ENCODE data around the gene ZNF469.

Gene ZNF469

DNA sequence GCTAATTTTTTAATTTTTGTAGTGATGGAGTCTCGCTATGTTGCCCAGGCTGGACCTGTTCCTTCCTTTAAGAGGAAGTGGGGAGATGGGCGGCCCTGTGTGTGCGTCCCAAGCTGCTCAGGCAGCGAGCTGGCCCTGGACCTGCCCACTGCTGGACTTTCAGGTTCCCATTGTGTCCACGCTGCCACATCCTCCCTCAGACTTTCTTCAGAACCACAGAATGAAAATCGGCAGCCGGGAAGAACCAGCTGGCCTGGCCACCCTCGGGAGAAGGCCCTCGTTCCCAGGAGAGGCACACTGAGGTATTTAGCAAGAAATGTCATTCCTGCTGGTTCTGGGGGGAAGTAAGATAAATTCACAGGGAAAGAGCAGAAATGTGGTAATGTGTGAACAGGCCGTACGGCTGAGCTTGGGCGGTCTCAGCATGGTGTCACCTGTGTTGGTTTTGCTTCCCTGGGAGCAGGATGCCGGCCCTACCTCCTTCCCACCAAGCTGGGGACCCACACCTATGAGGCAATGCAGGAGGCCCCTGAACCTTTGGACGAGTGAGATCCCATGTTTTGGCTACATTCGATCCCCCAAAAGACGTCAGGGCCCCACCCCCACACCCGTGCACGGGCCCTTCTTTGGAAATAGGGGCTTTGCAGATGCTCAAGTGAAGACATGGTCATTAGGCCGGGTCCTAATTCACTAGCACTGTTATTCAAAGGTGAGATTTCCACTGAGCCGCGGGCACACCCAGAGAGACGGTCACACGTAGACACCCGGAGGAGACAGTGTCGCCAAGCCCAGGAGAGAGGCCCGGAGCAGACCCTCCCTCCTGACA lies 35.9 kb upstream of the ZNF469 start:
- FAIRE-seq (no peak), DNase-seq (ENCODE audit: extremely low spot score, insufficient read length, low read depth) (no peak)

DNA sequence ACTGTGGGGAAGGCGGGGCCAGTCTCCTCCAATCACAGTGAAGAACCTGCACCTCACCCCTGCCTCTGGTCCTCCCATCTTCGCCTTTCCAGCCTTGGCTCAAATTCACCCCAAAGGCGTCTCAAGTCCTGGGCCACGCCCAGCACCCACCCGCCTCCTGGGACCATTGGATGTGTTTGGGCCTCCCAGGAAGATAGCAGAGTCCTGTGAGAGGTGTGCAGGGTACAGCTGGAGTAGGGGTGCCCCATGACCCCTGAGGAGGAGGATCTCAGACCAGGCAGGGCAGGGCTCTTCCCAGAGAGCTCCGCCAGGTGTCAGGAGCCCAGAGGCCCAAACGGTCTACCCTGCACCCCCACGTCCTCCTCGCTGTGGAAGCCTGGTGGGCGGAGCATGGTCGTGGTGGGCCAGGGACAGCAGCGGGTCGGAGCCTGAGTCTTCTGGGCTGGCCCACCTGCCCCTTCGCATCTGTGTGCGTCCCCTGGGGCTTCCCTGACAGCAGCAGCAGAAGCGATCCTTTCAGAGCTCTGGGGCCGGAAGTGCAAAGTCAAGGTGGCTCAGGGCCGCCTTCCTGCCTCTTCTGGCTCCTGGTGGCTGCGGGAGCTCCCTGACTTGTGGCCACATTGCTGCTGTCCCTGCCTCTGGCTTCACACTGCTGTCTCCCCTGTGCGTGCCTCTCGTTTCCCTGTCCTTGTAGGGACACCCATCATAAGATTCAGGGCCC lies 34.9 kb upstream of the ZNF469 start:
- FAIRE-seq, result peak; percentile 55
- peak; percentile 29 for DNase-seq (ENCODE audit: extremely low spot score, insufficient read length, low read depth)

DNA sequence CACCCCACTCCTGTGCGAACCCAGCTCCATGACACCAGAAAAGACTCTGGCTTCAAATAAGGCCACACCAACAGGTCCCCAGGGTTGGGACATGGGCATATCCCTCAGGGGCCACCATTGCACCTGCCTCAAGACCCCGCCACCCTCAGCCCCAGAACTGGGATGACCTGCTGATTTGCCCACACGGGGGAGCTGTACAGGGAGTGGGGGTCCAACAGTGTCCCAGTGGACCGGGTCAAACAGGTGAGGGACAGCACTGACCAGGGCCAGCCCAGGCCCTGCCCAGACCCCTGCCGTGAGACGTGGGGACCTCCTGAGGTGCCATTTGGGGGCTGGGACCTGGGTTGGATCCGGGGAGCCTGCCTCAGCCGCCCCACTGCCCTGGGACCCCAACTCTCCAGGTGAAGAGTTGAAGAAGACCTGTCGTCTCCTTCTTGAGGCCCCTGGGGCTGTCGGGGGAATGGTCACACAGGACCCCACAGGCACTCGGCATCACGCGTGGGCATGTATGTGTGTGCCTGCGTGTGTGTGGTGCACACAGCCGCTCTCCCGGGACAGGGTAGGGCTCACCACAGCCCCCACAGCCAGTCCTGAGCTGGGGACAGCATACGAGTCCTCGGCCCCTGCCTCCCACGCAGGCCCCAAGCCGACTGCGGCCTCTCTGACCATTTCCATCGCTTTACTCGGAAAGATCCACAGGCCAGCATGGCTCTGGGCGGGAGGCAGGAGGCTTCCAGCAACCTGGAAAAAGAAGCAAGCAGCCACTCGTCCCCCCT lies 34.2 kb upstream of the ZNF469 start:
- FAIRE-seq, result no peak
- DNase-seq (ENCODE audit: extremely low spot score, insufficient read length, low read depth), result no peak

DNA sequence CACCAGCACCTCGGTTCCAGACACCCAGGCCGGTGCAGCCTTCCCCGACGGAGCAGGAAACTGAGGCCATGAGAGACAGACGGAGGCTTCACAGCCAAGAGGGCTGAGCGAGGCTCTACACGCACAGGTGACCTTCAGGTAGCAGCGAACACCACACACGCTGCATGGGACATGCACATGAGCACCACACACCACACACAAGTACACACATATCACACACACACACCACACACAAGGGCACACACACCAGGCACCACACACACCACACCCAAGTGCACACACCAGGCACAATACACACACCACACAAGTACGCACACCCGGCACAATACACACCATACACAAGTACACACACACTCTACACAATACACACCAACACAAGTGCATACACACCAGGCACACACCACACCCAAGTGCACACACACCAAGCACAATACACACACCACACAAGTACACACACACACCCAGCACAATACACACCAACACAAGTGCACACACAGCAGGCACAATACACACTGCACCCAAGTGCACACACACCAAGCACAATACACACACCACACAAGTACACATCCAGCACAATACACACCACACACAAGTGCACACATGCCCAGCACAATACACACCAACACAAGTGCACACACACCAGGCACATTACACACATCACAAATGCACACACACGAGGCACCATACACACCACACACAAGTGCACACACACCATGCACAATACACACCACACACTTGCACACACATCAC lies 33.4 kb upstream of the ZNF469 start:
- FAIRE-seq (no peak), DNase-seq (ENCODE audit: extremely low spot score, insufficient read length, low read depth) (no peak)

DNA sequence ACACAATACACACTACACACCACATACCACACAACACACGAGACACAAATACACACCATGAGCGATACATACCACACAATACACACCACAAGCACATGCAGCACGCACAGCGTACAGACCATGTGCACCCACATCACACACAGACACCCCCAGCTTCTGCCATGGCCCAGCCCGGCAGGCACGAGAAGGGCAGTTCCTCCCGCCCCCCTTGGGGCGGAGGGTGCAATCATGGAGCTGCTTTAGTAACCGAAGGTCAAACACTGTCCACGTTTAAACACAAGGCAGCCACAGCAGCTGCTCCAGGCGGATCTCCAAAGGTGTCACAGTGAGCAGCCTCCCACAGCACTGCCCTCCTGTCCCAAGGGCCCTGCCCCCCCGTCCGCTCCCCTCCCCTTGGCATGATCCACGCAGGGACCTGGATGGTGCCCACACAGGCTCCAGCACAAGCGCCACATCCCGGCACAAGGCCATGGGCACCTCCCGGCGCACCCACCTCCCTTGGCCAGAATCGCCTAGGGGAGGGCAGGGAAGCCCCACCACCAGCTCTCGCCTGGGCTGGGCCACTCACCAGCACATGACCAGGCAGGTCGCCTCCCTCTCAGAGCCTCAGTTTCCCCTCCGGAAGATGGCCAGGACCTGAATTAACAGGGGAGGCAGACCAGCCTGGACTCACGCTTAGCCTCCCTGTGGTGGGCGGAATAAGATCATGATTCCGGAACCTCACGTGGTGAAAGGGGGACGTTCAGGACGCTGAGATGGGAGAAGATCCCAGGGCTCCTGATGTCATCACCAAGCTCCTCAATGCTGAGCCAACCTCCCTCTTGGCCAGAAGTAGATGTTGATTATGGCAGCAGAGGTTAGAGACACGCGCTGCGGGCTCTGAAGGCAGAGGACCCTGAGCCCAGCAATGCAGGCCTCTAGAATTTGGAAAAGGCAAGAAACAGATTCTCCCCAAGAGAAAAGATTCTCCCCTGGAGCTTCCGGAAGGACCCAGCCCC lies 32.6 kb upstream of the ZNF469 start:
- DNase-seq (ENCODE audit: extremely low spot score, insufficient read length, low read depth) (no peak), FAIRE-seq (no peak)

DNA sequence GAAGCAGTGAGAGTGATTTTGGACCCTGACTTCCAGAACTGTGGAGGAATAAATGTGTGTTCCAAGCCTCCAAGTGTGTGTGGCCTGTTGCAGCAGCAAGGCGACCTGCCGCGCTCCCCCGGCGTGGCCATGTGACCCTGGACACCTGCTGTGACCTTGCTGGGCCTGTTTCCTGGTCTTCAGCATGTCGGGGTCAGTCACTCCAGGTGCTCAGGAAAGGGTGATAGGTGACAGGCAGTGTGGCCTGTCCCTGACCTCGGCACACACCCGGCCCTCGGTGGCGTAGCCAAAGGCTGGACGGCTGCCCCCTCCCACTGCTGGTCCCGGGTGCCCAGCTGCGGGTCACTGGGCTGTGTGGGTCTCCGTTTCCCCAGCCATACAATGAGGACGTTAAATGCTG lies 31.8 kb upstream of the ZNF469 start:
- no peak for FAIRE-seq
- no peak for DNase-seq (ENCODE audit: extremely low spot score, insufficient read length, low read depth)

DNA sequence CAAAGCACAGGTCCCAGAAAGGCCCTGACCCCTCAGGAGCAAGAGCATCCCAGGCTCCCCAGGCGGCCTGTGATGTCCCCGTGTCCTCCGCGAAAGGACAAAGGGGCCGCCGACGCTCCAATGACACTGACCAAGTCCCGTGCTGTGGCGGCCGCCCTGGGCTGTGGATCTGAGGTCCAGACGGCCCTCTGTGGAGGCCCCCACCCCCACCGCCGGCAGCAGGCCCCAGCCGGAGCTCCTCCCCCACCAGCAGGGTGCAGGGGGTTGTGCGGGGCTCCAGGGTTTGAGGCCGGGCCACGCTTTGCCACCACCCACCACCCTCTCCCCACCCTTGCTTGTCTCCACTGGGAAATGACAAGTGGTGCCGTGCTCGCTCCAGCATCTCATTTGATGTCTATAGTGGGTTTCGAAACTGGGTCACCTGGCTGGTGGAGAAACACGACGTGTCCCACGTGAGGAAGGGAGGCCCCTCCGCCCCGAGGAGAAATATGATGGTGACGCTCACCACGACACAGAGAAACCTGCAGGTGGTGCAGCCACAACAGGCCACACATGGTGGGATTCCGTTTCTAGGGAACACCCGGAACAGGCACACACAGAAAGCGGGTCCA lies 31.2 kb upstream of the ZNF469 start:
- FAIRE-seq, result no peak

DNA sequence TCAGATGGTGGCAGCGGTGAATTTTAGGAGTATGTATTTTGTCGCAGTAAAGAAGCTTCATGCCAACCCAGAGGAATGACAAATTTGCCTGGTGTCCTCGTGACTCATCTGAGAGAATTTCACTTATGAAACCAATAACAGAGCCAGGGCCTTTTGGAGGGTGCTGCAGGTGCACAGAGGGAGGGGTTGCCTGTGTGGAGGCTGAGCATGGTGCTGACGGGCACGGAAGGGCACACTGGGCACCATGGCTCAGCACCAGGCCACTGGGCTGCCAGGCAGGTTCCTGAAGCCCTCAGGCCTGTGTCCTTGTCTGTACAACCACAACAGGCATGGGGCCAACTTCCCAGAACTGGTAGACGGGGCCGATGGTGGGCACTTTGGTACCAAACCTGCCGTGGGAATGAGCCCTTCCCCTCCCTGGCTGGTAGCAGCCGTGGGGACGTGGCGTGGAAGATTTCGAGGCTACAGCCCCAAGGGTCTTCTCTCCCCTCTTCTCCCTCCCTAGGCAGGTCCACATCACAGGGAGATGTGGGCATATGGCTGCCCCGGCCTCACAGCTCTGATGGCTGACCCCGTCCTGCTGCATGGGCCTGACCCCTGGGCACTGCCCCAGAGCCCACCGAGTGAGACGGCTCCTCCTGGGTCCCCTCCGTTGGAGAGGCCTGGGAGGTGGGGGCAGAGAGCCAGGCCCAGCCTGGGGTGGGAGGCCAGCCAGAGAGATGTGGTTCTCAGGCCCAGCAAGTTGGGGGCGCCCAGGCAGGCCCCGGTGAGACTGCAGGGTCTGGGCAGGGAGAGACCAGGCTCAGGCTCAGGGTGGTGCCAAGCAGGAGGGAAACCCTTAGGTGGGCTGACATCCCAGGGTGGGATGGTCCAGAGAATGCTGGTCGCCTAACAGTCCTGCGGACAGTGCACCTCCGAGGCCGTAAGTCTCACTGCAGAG lies 30.2 kb upstream of the ZNF469 start:
- DNase-seq (ENCODE audit: extremely low spot score, insufficient read length, low read depth), result no peak
- no peak for FAIRE-seq

More for the DNA sequence above, 31.2 kb upstream of the ZNF469 start:
- DNase-seq (ENCODE audit: extremely low spot score, insufficient read length, low read depth), result no peak

DNA sequence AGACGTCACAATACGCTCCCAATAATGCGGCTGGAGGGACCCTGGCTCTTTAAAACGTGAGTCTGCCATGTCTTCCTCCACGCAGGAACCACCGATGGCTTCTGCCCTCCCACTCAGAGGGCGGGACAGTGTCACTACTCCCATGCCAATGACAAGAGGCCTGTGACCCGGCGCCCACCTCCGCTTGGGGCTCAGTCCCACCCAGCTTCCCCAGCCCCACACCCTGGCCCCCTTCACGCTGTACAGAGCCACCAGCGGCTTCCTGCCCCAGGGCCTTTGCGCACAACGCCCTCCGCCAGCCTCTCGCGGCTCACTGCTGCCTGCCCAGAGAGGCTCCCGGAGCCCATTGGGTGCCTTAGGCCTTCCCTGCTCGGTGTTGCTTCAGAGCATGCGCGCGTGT lies 29.5 kb upstream of the ZNF469 start:
- FAIRE-seq (no peak), DNase-seq (ENCODE audit: extremely low spot score, insufficient read length, low read depth) (no peak)

DNA sequence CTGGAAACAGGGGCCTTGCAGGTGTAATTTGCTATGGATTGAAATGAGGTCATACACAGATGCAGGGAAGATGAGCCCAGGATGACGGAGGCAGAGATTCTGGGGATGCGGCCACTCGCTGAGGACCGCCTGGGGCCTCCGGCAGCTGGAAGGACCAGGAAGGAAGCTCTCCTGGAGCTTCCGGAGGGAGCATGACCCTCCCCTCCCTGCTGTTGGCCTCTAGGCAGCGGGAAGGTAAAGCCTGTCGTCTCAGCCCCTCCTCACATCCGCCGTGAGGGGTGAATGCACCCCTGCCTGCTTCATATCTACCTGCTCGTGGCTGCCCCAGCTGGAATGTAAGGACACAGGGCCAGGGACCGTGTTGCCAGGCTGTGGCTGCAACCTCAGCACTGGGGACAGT lies 29.1 kb upstream of the ZNF469 start:
- FAIRE-seq, result no peak
- no peak for DNase-seq (ENCODE audit: extremely low spot score, insufficient read length, low read depth)

DNA sequence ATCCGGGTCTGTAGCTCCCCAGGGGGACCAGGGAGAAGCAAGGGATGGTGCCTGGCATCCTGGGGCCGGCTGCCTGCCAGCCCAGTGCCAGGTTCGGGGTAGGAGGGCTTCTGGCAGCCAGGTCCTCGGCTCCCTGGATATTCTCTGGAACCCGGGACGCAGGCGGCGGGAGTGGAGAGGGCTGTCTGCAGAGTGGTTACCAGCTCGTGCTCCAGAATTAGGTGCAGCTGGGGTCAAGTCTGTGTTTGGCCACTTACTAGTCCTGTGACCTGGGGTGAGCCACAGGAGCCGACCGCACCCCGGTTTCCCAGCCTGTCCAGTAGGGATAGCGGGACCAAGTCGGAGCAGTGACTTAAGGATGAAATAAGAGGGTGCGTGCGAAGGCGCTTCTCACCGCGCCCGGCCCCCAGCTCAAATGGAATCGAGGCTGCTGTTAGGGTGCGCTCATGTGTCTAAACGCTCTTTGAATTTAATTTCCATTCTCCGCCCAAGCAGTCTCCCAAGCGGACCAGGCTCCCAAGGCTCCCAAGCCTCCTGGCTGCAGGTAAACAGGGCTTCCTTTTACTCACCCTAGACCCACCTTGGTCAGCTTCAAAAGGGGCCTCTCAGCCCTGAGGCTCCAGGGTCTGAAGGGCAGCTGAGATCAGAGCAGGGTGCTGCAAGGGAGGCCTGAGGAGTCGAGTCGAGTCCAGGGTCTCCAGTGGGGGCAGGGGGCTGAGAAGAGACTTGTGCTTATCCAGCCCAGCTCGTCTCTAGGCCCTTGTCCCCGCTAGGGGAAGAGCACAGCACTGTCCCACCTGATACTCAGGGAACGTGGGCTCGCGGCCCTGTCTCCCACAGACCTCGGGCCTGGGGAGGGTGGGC lies 28.3 kb upstream of the ZNF469 start:
- no peak for DNase-seq (ENCODE audit: extremely low spot score, insufficient read length, low read depth)
- no peak for FAIRE-seq

DNA sequence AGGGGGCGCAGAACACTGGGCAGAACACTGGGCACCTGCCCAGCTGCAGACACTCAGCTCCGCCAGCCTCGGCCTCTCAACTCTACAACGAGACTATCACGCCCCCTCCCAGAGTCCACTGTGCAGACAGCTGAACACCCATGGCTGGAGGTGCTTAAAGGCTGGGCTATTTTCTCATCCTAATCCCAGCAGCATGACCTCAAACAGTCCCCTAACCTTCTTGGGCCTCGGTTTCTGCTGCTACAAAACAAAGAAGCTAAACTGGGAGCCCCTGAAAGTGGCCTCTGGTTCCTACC lies 27.7 kb upstream of the ZNF469 start:
- DNase-seq (ENCODE audit: extremely low spot score, insufficient read length, low read depth) (no peak), FAIRE-seq (no peak)

DNA sequence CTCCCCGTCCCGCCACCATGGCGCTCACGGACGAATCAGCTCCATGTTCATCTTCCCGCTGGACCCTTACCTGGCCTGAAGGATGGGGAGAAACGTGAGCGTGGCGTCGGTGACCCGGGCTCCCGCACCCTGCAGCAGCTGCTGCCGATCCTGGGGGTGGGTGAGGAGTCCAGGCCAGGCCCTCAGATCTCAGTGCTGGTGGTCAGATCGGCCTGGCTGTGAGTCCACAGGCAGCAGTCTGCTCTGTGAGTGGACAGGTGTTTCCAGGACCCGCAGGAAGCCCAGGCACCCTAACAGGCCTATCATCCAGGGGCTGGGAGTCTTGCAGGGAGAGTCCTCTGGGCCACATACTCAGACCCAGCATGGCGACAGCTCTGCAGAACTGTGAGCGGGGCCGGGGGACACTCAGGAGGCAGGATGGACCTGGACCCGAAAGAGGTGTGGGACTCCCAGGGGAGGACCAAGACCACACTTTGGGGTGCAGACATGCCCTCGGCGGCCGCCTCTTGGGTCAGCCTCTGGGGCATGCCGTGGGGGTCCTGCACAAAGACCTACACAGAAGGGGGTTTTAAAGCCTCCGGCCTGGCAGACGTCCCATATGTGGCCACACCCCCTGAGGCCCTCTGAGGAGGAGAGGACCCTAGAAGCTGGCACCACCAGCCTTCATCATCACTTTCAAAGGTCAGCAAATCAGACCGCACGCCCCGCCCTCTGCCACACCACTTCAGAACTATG lies 27.2 kb upstream of the ZNF469 start:
- DNase-seq (ENCODE audit: extremely low spot score, insufficient read length, low read depth) (no peak), FAIRE-seq (no peak)

DNA sequence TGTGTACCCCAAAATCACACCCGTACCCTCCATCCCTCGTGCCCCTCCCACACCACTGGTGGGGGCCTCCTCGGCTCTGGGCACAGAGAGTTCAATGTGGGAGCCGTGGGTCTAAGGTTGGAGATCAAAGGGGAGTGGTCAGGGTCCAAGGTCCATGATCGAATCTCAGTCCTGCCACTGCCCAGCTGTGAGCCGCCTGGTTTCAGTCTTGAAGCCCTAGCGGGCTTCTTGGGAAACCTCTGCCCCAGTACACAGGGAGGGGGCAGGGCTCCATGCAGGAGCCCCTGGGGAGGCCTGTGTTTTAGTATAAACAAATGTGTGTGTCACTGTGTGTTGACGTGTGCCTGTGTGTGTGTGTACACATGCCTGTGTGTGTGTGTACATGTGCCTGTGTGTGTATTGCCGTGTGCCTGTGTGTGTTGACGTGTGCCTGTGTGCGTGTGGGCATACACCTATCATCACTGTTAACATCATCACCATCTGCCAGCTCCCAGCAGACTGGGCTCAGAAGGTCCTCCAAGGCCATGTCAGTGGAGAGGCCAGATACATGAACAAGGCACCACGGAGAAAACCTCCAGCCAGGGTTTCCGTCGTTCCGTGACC lies 26.5 kb upstream of the ZNF469 start:
- FAIRE-seq (no peak), DNase-seq (ENCODE audit: extremely low spot score, insufficient read length, low read depth) (no peak)

DNA sequence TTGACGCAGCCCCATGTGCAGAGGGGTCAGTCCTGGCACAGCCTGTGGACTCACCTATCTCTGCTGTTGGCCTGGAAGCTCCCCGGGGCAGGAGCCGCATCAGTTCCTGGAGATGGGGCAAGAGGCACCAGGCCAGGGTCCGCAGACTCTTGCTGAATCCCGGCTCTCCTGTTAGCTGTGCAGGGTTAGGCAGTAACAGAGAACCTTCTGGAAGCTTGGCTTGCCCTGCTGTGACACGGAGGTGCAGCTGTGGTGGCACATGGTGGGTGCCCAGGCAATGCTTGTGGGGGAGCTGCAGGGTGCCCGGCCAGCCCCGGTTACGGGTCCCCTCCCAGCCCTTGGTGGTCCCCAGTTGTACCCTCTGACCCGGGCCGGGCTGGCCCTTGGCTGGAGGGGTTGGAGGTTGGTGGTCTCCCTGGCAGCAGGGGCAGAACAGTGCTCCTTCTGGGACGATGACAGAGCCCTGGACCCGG lies 26.0 kb upstream of the ZNF469 start:
- no peak for DNase-seq (ENCODE audit: extremely low spot score, insufficient read length, low read depth)
- FAIRE-seq, result no peak

Data from GM18507 (cell line).